ENCODE measurements around the gene SLC7A8.

DNA sequence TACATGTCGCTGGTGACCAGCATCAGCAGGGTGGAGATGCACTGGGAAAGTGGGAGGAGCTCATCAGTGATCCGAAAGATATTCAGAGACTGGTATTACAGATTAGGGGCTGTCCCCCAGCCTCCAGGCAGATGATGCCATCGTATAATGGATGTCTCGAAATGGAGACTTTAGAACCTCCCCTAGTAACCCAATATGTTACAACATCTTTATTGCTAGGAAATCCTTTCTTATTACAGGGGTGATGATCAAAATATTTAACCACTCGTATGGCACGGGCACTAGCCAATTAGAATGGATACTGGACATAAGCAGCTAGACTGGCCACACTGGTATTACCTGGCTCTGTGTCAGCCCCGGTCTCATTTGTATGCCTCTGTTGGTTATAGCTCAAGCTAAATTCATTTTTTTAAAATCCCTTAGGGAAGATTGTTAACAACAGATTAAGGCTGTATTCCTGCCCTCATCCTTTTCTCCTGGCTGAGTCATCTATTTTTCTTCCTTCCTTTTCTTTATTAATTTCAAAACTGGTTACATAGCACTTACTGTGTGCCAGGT lies 53.6 kb downstream of the SLC7A8 start:
- no peak for TF ChIP-seq CTCF (IDR thresholded peaks at IDR 0.05)
- TF ChIP-seq POLR2A (IDR thresholded peaks at IDR 0.05): no peak

Measured in lower leg skin (tissue), 3 donors.